OCI-M1 (cell line): Measurements from ENCODE around the gene ELK3.

ENCODE experiments used
- DNase-seq: peaks from one replicate; lab custom pipeline; 2025; lab: John Stamatoyannopoulos, UW

ELK3 gene

GRCh38 chr12:96193725-96194575, at the start of gene ELK3:
ELK3 (plus strand) TSS chr12:96194375.
- peak; percentile 55 for DNase-seq

GRCh38 chr12:96146747-96147146, 47.4 kb upstream of the ELK3 start:
- no peak for DNase-seq

- DNase-seq, result no peak
Measured at GRCh38 chr12:96150442-96150841, 43.7 kb upstream of the ELK3 start.

- no peak for DNase-seq
Measured at GRCh38 chr12:96152164-96152563, 42.0 kb upstream of the ELK3 start.

- no peak for DNase-seq
Measured at GRCh38 chr12:96153131-96153725, 40.9 kb upstream of the ELK3 start.

GRCh38 chr12:96155181-96155580, 39.0 kb upstream of the ELK3 start:
- no peak for DNase-seq

GRCh38 chr12:96155781-96156180, 38.4 kb upstream of the ELK3 start:
- no peak for DNase-seq

- DNase-seq, result no peak
Measured at GRCh38 chr12:96156211-96156610, 38.0 kb upstream of the ELK3 start.

- DNase-seq, result no peak
Measured at GRCh38 chr12:96157427-96157826, 36.7 kb upstream of the ELK3 start.

- no peak for DNase-seq
Measured at GRCh38 chr12:96164951-96165811, 29.0 kb upstream of the ELK3 start.

GRCh38 chr12:96166765-96167164, 27.4 kb upstream of the ELK3 start:
- DNase-seq, result no peak

GRCh38 chr12:96167492-96167891, 26.7 kb upstream of the ELK3 start:
- no peak for DNase-seq

GRCh38 chr12:96170328-96170727, 23.8 kb upstream of the ELK3 start:
- DNase-seq, result peak; percentile 30

- no peak for DNase-seq
Measured at GRCh38 chr12:96170762-96171161, 23.4 kb upstream of the ELK3 start.

GRCh38 chr12:96171905-96172304, 22.3 kb upstream of the ELK3 start:
- no peak for DNase-seq

GRCh38 chr12:96172981-96173380, 21.2 kb upstream of the ELK3 start:
- DNase-seq, result no peak

GRCh38 chr12:96176575-96176974, 17.6 kb upstream of the ELK3 start:
- no peak for DNase-seq

- DNase-seq, result no peak
Measured at GRCh38 chr12:96177013-96177412, 17.2 kb upstream of the ELK3 start.

GRCh38 chr12:96183734-96184370, 10.3 kb upstream of the ELK3 start:
- DNase-seq, result peak; percentile 79

GRCh38 chr12:96185914-96186313, 8.3 kb upstream of the ELK3 start:
- no peak for DNase-seq

- no peak for DNase-seq
Measured at GRCh38 chr12:96186607-96187301, 7.4 kb upstream of the ELK3 start.

GRCh38 chr12:96187956-96188355, 6.2 kb upstream of the ELK3 start:
- no peak for DNase-seq
